Stimulated activated naive B cell treated with anti-CD40 and anti-IgM and Interleukin-4, amounts not matched to agents 10 μg/mL and 1 μg/mL and 100 μg/mL, for 72 hours (primary cell): ENCODE data around the gene TOM1L2.

Experiments
- ATAC-seq, 2 donors: fragments of 150-1000 bp; cut with Tn5 transposase; replicated peaks; 2 replicates each; pipeline ENCODE4 v1.10.0; 2021; ENCODE audit warnings: moderate library complexity in 1 of 2
- DNase-seq: peaks from one replicate; pipeline ENCODE4 v3.0.0; 2021
- H3K27ac Mint-ChIP-seq: one replicate; pipeline ENCODE4 v1.8.0; 2022; ENCODE audit warnings: mild to moderate bottlenecking, mixed read lengths
- H3K27me3 Mint-ChIP-seq, 2 donors: one replicate each; pipeline ENCODE4 v1.8.0; 2022; ENCODE audit warnings: mixed read lengths in 2 of 2
- H3K36me3 Mint-ChIP-seq, 2 donors: one replicate each; pipeline ENCODE4 v1.8.0; 2022; ENCODE audit warnings: mixed read lengths in 2 of 2, mild to moderate bottlenecking in 1 of 2
- H3K4me1 Mint-ChIP-seq, 2 donors: one replicate each; pipeline ENCODE4 v1.8.0; 2022; ENCODE audit warnings: mixed read lengths in 2 of 2, mild to moderate bottlenecking in 1 of 2
- H3K4me3 Mint-ChIP-seq, 2 donors: one replicate each; pipeline ENCODE4 v1.8.0; 2022; ENCODE audit warnings: mild to moderate bottlenecking in 2 of 2, mixed read lengths in 2 of 2, moderate library complexity in 1 of 2
- H3K9me3 Mint-ChIP-seq, 2 donors: one replicate each; pipeline ENCODE4 v1.8.0; 2022; ENCODE audit warnings: mixed read lengths in 2 of 2, mild to moderate bottlenecking in 1 of 2

The TOM1L2 gene

GRCh38 chr17:17890773-17891759, 81.1 kb downstream of the TOM1L2 start:
- Mint-ChIP-seq H3K9me3 (no peaks in the 10 kb centered on the region), H3K4me1 (peaks cover 16 to 29% of the 10 kb centered on the region in 2 donors), H3K27me3 (no peaks in the 10 kb centered on the region), H3K36me3 (peaks cover 18 to 20% of the 10 kb centered on the region in 2 donors), H3K4me3 (no peak overlapping the region), H3K27ac (no peak overlapping the region)
- DNase-seq (peak; percentile 6), ATAC-seq (peak; percentile 63 to 73)

- H3K27ac Mint-ChIP-seq = no peak overlapping the region
- H3K9me3 Mint-ChIP-seq = no peaks in the 10 kb centered on the region
- H3K27me3 Mint-ChIP-seq = no peaks in the 10 kb centered on the region
- DNase-seq = no peak
- peak; percentile 48 to 54 for ATAC-seq
- H3K4me1 Mint-ChIP-seq = peaks cover 16 to 29% of the 10 kb centered on the region in 2 donors
- H3K4me3 Mint-ChIP-seq = no peak overlapping the region
- peaks cover 16 to 20% of the 10 kb centered on the region in 2 donors for H3K36me3 Mint-ChIP-seq
Measured at GRCh38 chr17:17889922-17890321, 82.3 kb downstream of the TOM1L2 start.

GRCh38 chr17:17888821-17889220, 83.4 kb downstream of the TOM1L2 start:
- DNase-seq (no peak), ATAC-seq (no peak)
- Mint-ChIP-seq H3K9me3 (no peaks in the 10 kb centered on the region), H3K36me3 (peaks cover 18 to 20% of the 10 kb centered on the region in 2 donors), H3K27ac (no peak overlapping the region), H3K27me3 (no peaks in the 10 kb centered on the region), H3K4me1 (peaks cover 16 to 29% of the 10 kb centered on the region in 2 donors), H3K4me3 (no peak overlapping the region)

GRCh38 chr17:17888371-17888770, 83.8 kb downstream of the TOM1L2 start:
- Mint-ChIP-seq H3K9me3 (no peaks in the 10 kb centered on the region), H3K4me3 (no peak overlapping the region)
- ATAC-seq = no peak

GRCh38 chr17:17887752-17888304, 84.4 kb downstream of the TOM1L2 start:
- H3K4me3 Mint-ChIP-seq = no peak overlapping the region
- no peaks in the 10 kb centered on the region for H3K9me3 Mint-ChIP-seq
- ATAC-seq (no peak), DNase-seq (no peak)
- no peak overlapping the region for H3K27ac Mint-ChIP-seq
- H3K36me3 Mint-ChIP-seq = peaks cover 12 to 14% of the 10 kb centered on the region in 2 donors
- no peaks in the 10 kb centered on the region for H3K27me3 Mint-ChIP-seq
- peaks cover 16 to 29% of the 10 kb centered on the region in 2 donors for H3K4me1 Mint-ChIP-seq

More at GRCh38 chr17:17888371-17888770, 83.8 kb downstream of the TOM1L2 start:
- Mint-ChIP-seq H3K27ac (no peak overlapping the region), H3K36me3 (peaks cover 17 to 18% of the 10 kb centered on the region in 2 donors), H3K27me3 (no peaks in the 10 kb centered on the region), H3K4me1 (peaks cover 16 to 29% of the 10 kb centered on the region in 2 donors)
- no peak for DNase-seq

GRCh38 chr17:17886726-17887125, 85.5 kb downstream of the TOM1L2 start:
- H3K27me3 Mint-ChIP-seq = no peaks in the 10 kb centered on the region
- H3K9me3 Mint-ChIP-seq = no peaks in the 10 kb centered on the region
- ATAC-seq (no peak), DNase-seq (no peak)
- no peak overlapping the region for H3K4me3 Mint-ChIP-seq
- H3K4me1 Mint-ChIP-seq = peaks cover 12 to 22% of the 10 kb centered on the region in 2 donors
- peaks cover 11 to 19% of the 10 kb centered on the region in 2 donors for H3K36me3 Mint-ChIP-seq
- H3K27ac Mint-ChIP-seq = no peak overlapping the region

GRCh38 chr17:17886226-17886625, 86.0 kb downstream of the TOM1L2 start:
- Mint-ChIP-seq H3K9me3 (no peaks in the 10 kb centered on the region), H3K27ac (no peak overlapping the region), H3K4me1 (peaks cover 9 to 17% of the 10 kb centered on the region in 2 donors), H3K27me3 (no peaks in the 10 kb centered on the region), H3K4me3 (no peak overlapping the region), H3K36me3 (peaks cover 11 to 19% of the 10 kb centered on the region in 2 donors)
- no peak for DNase-seq
- ATAC-seq = no peak

GRCh38 chr17:17884391-17885357, 87.5 kb downstream of the TOM1L2 start:
- no peak overlapping the region for H3K27ac Mint-ChIP-seq
- no peak overlapping the region for H3K4me3 Mint-ChIP-seq
- peaks cover 11 to 23% of the 10 kb centered on the region in 2 donors for H3K36me3 Mint-ChIP-seq
- no peaks in the 10 kb centered on the region for H3K27me3 Mint-ChIP-seq
- DNase-seq (no peak), ATAC-seq (no peak)
- H3K4me1 Mint-ChIP-seq = peaks cover 0 to 9% of the 10 kb centered on the region in 2 donors
- no peaks in the 10 kb centered on the region for H3K9me3 Mint-ChIP-seq

GRCh38 chr17:17883801-17884200, 88.4 kb downstream of the TOM1L2 start:
- H3K4me1 Mint-ChIP-seq = peaks cover 0 to 3% of the 10 kb centered on the region in 2 donors
- H3K36me3 Mint-ChIP-seq = peaks cover 11 to 23% of the 10 kb centered on the region in 2 donors
- no peaks in the 10 kb centered on the region for H3K27me3 Mint-ChIP-seq
- H3K27ac Mint-ChIP-seq = no peak overlapping the region
- DNase-seq (no peak), ATAC-seq (no peak)
- no peak overlapping the region for H3K4me3 Mint-ChIP-seq
- no peaks in the 10 kb centered on the region for H3K9me3 Mint-ChIP-seq

GRCh38 chr17:17882082-17882581, 90.1 kb downstream of the TOM1L2 start:
- DNase-seq = no peak
- no peak for ATAC-seq
- H3K27me3 Mint-ChIP-seq = no peaks in the 10 kb centered on the region
- H3K4me3 Mint-ChIP-seq = no peak overlapping the region
- H3K36me3 Mint-ChIP-seq = peaks cover 19 to 26% of the 10 kb centered on the region in 2 donors
- H3K9me3 Mint-ChIP-seq = no peaks in the 10 kb centered on the region
- H3K27ac Mint-ChIP-seq = peak overlapping the region; percentile 47
- no peaks in the 10 kb centered on the region for H3K4me1 Mint-ChIP-seq

- ATAC-seq (no peak), DNase-seq (no peak)
- Mint-ChIP-seq H3K4me3 (no peak overlapping the region), H3K9me3 (no peaks in the 10 kb centered on the region), H3K27ac (no peak overlapping the region), H3K4me1 (no peaks in the 10 kb centered on the region), H3K27me3 (no peaks in the 10 kb centered on the region), H3K36me3 (peaks cover 26 to 36% of the 10 kb centered on the region in 2 donors)
Measured at GRCh38 chr17:17880577-17881196, 91.5 kb downstream of the TOM1L2 start.

- Mint-ChIP-seq H3K27ac (no peak overlapping the region), H3K4me1 (no peaks in the 10 kb centered on the region), H3K4me3 (no peak overlapping the region), H3K27me3 (no peaks in the 10 kb centered on the region), H3K9me3 (no peaks in the 10 kb centered on the region), H3K36me3 (peaks cover 24 to 30% of the 10 kb centered on the region in 2 donors)
- ATAC-seq = no peak
- no peak for DNase-seq
Measured at GRCh38 chr17:17877529-17878358, 94.5 kb downstream of the TOM1L2 start.
